Measurements from ENCODE around the gene EPS15. TPM values are rescaled to one million over a fixed set of nuclear protein-coding genes. Genes with fewer than 3 reads are reported as not detected.

EPS15 gene
- total RNA-seq, 5 donors from 2014 or later (not counting 1 experiment from before 2014, with no cell fraction given): 61.0 to 76.1 (median 75.2) TPM

DNA sequence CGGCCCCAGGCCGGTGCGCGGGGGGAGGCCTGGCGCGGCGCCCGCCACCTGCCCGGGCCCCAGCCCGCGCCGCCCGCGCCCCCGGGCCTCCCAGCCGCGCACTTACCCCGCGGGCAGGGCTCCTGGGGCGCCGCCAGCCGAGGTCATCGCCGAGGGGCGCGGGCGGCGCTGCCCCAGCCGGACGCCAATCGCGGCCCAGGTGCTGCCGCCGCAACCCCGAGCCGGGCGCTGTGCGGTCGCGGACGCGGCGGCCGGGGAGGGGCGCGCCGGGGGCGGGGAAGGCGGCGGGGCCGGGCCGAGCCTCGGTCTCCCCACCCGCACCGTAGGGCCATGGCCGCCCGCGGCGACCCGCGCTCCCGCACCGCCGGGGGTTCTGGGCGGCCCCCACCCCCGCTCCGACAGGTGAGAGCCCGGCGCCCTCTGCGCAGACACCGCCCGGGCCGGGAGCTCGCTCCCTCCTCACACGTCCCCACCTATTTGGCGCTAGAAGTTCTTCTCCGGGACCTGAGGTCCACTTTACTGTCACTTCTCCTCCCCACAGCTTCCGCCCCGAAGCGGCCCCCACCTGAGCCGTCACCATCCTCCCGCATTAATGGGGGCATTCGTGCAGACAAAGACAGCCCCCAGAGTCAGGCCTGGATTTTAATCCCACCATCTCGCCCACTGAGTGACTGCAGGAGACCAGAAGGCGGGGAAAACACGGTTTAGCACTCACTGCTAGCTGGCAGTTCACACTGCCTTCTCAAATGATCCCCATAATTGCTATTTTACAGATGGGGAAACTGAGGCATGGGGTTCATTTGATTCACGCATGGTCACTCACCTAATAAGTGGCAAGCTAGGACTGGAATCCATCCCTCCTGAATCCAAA lies 188.5 kb downstream of the EPS15 start, which contains the start of gene TTC39A:
Gene TTC39A (minus strand): TSS at position 232 of the 871 bp plus-strand sequence. CDS start 85 bp downstream, at position 147.
- no peaks in the 10 kb centered on the region for H3K9me3 Mint-ChIP-seq
- Histone ChIP-seq H3K36me3 (ENCODE audit: control insufficient read depth in 2 of 2, extremely low read depth in 1 of 2, insufficient read depth in 1 of 2, low read length in 1 of 2) (no peaks in the 10 kb centered on the region), H3K27me3 (replicated peaks in 1 of 2; ENCODE audit: control insufficient read depth in 2 of 2, extremely low read depth in 1 of 2, insufficient read depth in 2 of 2, low read length in 1 of 2) (peaks cover 3 to 51% of the 10 kb centered on the region in 2 experiments), H3K9me3 (no peaks in the 10 kb centered on the region), H3K4me3 (ENCODE audit: control insufficient read depth in 1 of 2, extremely low read depth in 1 of 2, low read length in 1 of 2) (peak within 1 kb of the TSS in 1 of 2 donors; percentile 29), H3K27ac (ENCODE audit: low read length) (no peak within 1 kb of the TSS), H3K4me1 (ENCODE audit: control insufficient read depth in 1 of 2, extremely low read depth in 1 of 2, insufficient read depth in 2 of 2, low read length in 2 of 2) (peaks cover 0 to 10% of the 10 kb centered on the region in 2 experiments)
- CTCF ChIA-PET: no interaction called here
- POLR2A ChIA-PET: no interaction called here
- peak; percentile 18 to 44 (median 29) for ATAC-seq (replicated peaks in 1 of 4)
- WGBS (ENCODE audit: insufficient coverage): 4% methylated on average over 86 of the region's 87 CpGs
- H3K36me3 Mint-ChIP-seq: no peaks in the 10 kb centered on the region
- DNase-seq: no peak
- peaks cover 8 to 9% (median 8%) of the 10 kb centered on the region in 3 donors for H3K4me1 Mint-ChIP-seq
- H3K4me3 Mint-ChIP-seq: peak within 1 kb of the TSS; percentile 72 to 76 (median 75)
- H3K27me3 Mint-ChIP-seq: peaks cover 31 to 45% of the 10 kb centered on the region in 2 donors
- H3K27ac Mint-ChIP-seq: peak within 1 kb of the TSS in 1 of 2 donors; percentile 25

- Histone ChIP-seq H3K36me3 (ENCODE audit: control insufficient read depth in 2 of 2, extremely low read depth in 1 of 2, insufficient read depth in 1 of 2, low read length in 1 of 2) (no peaks in the 10 kb centered on the region), H3K4me1 (ENCODE audit: control insufficient read depth in 1 of 2, extremely low read depth in 1 of 2, insufficient read depth in 2 of 2, low read length in 2 of 2) (peaks cover 0 to 10% of the 10 kb centered on the region in 2 experiments), H3K4me3 (ENCODE audit: control insufficient read depth in 1 of 2, extremely low read depth in 1 of 2, low read length in 1 of 2) (no peak overlapping the region), H3K9me3 (no peaks in the 10 kb centered on the region), H3K27me3 (replicated peaks in 1 of 2; ENCODE audit: control insufficient read depth in 2 of 2, extremely low read depth in 1 of 2, insufficient read depth in 2 of 2, low read length in 1 of 2) (peaks cover 3 to 53% of the 10 kb centered on the region in 2 experiments), H3K27ac (ENCODE audit: low read length) (no peak overlapping the region)
- Mint-ChIP-seq H3K4me1 (peaks cover 8 to 9% (median 8%) of the 10 kb centered on the region in 3 donors), H3K4me3 (peak overlapping the region; percentile 41 to 63 (median 53)), H3K36me3 (no peaks in the 10 kb centered on the region), H3K9me3 (no peaks in the 10 kb centered on the region), H3K27me3 (peaks cover 31 to 45% of the 10 kb centered on the region in 2 donors), H3K27ac (no peak overlapping the region)
- ATAC-seq (replicated peaks in 1 of 4) (peak in 2 of 4 experiments; percentile 11 to 15), DNase-seq (no peak)
- POLR2A ChIA-PET: no interaction called here
- CTCF ChIA-PET: no interaction called here
- 36% methylated on average over 14 of the region's 26 CpGs for WGBS (ENCODE audit: insufficient coverage)
These were observed 189.4 kb downstream of the EPS15 start for GRCh38 chr1:51329443-51330325.

DNA sequence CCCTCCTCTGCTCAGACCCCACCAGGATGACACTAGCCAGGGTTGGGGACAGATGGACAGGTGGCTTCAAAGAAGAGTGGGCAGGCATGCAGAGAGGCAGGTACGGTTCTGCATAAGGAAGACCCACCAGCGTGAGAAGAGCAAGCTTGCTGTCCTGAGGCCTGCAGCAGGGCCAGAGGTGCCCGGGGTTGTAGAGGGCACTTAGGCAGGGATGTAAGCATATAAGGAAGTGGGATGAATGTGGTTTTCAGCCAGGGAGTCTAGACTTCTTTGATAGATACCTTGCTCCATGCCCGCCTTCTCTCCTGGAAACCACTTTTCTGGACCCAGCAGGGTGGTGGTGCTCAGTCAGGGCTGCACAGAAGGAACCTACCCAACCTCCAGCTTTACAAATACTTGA lies 190.1 kb downstream of the EPS15 start:
- Mint-ChIP-seq H3K27ac (no peak overlapping the region), H3K9me3 (no peaks in the 10 kb centered on the region), H3K4me1 (peaks cover 8 to 9% (median 8%) of the 10 kb centered on the region in 3 donors), H3K36me3 (no peaks in the 10 kb centered on the region), H3K27me3 (peaks cover 31 to 45% of the 10 kb centered on the region in 2 donors), H3K4me3 (peak overlapping the region in 2 of 3 donors; percentile 41 to 53)
- no peak for ATAC-seq (replicated peaks in 1 of 4)
- no peak overlapping the region for H3K4me3 ChIP-seq (ENCODE audit: control insufficient read depth in 1 of 2, extremely low read depth in 1 of 2, low read length in 1 of 2)
- H3K27me3 ChIP-seq (replicated peaks in 1 of 2; ENCODE audit: control insufficient read depth in 2 of 2, extremely low read depth in 1 of 2, insufficient read depth in 2 of 2, low read length in 1 of 2): peaks cover 3 to 52% of the 10 kb centered on the region in 2 experiments
- ChIA-PET CTCF (no interaction called here), POLR2A (no interaction called here)
- no peaks in the 10 kb centered on the region for H3K9me3 ChIP-seq
- peaks cover 0 to 10% of the 10 kb centered on the region in 2 experiments for H3K4me1 ChIP-seq (ENCODE audit: control insufficient read depth in 1 of 2, extremely low read depth in 1 of 2, insufficient read depth in 2 of 2, low read length in 2 of 2)
- 100% methylated on average over 2 of the region's 4 CpGs for WGBS (ENCODE audit: insufficient coverage)
- H3K27ac ChIP-seq (ENCODE audit: low read length): no peak overlapping the region
- H3K36me3 ChIP-seq (ENCODE audit: control insufficient read depth in 2 of 2, extremely low read depth in 1 of 2, insufficient read depth in 1 of 2, low read length in 1 of 2): no peaks in the 10 kb centered on the region
- no peak for DNase-seq

DNA sequence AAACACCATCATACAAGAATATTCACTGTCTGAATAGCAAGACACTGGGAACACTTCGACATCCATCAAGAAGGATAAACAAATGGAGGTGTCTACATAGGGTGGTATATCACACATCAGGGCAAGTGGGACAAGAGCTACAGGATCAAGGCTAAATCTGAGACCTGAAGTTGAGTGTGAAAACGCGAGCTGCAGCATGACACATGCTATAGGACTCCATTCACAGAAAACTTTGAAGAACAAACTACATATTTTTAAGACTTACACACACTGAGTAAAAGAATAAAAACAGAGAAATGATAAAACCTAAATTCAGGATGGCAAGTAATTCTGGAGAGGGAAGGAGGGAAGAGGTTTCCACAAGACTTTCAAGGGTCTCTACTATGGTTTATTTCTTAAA lies 190.8 kb downstream of the EPS15 start:
- Histone ChIP-seq H3K9me3 (no peaks in the 10 kb centered on the region), H3K27ac (ENCODE audit: low read length) (no peak overlapping the region), H3K36me3 (ENCODE audit: control insufficient read depth in 2 of 2, extremely low read depth in 1 of 2, insufficient read depth in 1 of 2, low read length in 1 of 2) (no peaks in the 10 kb centered on the region), H3K27me3 (replicated peaks in 1 of 2; ENCODE audit: control insufficient read depth in 2 of 2, extremely low read depth in 1 of 2, insufficient read depth in 2 of 2, low read length in 1 of 2) (peaks cover 3 to 52% of the 10 kb centered on the region in 2 experiments), H3K4me3 (ENCODE audit: control insufficient read depth in 1 of 2, extremely low read depth in 1 of 2, low read length in 1 of 2) (no peak overlapping the region), H3K4me1 (ENCODE audit: control insufficient read depth in 1 of 2, extremely low read depth in 1 of 2, insufficient read depth in 2 of 2, low read length in 2 of 2) (peaks cover 0 to 10% of the 10 kb centered on the region in 2 experiments)
- POLR2A ChIA-PET: no interaction called here
- H3K9me3 Mint-ChIP-seq: no peaks in the 10 kb centered on the region
- CTCF ChIA-PET: no interaction called here
- ATAC-seq (replicated peaks in 1 of 4) (no peak), DNase-seq (no peak)
- H3K27me3 Mint-ChIP-seq: peaks cover 31 to 45% of the 10 kb centered on the region in 2 donors
- H3K4me3 Mint-ChIP-seq: peak overlapping the region in 1 of 3 donors; percentile 53
- no peak overlapping the region for H3K27ac Mint-ChIP-seq
- peaks cover 8 to 9% (median 8%) of the 10 kb centered on the region in 3 donors for H3K4me1 Mint-ChIP-seq
- no CpG with 5 or more reads among the region's 3 CpGs for WGBS (ENCODE audit: insufficient coverage)
- H3K36me3 Mint-ChIP-seq: no peaks in the 10 kb centered on the region

- DNase-seq (no peak), ATAC-seq (replicated peaks in 1 of 4) (no peak)
- CTCF ChIA-PET: no interaction called here
- no peaks in the 10 kb centered on the region for H3K36me3 Mint-ChIP-seq
- POLR2A ChIA-PET: no interaction called here
- no peaks in the 10 kb centered on the region for H3K36me3 ChIP-seq (ENCODE audit: control insufficient read depth in 2 of 2, extremely low read depth in 1 of 2, insufficient read depth in 1 of 2, low read length in 1 of 2)
- 100% methylated on average over 1 of the region's 5 CpGs for WGBS (ENCODE audit: insufficient coverage)
- H3K9me3 Mint-ChIP-seq: no peaks in the 10 kb centered on the region
- peaks cover 3 to 51% of the 10 kb centered on the region in 2 experiments for H3K27me3 ChIP-seq (replicated peaks in 1 of 2; ENCODE audit: control insufficient read depth in 2 of 2, extremely low read depth in 1 of 2, insufficient read depth in 2 of 2, low read length in 1 of 2)
- no peaks in the 10 kb centered on the region for H3K9me3 ChIP-seq
- no peak overlapping the region for H3K27ac ChIP-seq (ENCODE audit: low read length)
- H3K4me1 ChIP-seq (ENCODE audit: control insufficient read depth in 1 of 2, extremely low read depth in 1 of 2, insufficient read depth in 2 of 2, low read length in 2 of 2): peaks cover 0 to 10% of the 10 kb centered on the region in 2 experiments
- no peak overlapping the region for H3K27ac Mint-ChIP-seq
- no peak overlapping the region for H3K4me3 ChIP-seq (ENCODE audit: control insufficient read depth in 1 of 2, extremely low read depth in 1 of 2, low read length in 1 of 2)
- H3K27me3 Mint-ChIP-seq: peaks cover 31 to 45% of the 10 kb centered on the region in 2 donors
- no peak overlapping the region for H3K4me3 Mint-ChIP-seq
- peaks cover 8 to 9% (median 8%) of the 10 kb centered on the region in 3 donors for H3K4me1 Mint-ChIP-seq
These were observed 191.7 kb downstream of the EPS15 start for GRCh38 chr1:51327386-51327785.

DNA sequence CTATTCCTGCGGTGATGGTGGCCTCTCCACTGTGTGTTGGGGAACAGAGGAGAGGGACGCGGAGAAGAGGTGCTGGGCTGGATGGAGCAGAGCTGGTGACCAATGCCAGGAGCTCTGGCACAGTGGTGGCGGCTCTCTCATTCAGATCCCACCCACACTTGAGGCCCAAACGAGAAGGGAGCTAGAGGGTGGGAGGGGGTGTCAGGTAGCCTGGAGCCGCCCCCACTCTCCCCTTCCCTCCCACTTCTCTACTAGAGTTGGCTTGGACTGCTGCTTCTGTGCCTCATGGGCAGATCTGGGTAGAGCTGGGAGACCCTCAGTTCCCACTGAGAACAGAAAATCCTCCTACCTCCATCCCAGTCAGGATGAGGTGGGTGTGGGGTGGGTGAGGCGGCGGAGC lies 192.2 kb downstream of the EPS15 start:
- WGBS (ENCODE audit: insufficient coverage): no CpG with 5 or more reads among the region's 8 CpGs
- H3K4me3 Mint-ChIP-seq: no peak overlapping the region

More for the DNA sequence above, 192.2 kb downstream of the EPS15 start:
- DNase-seq (no peak), ATAC-seq (replicated peaks in 1 of 4) (no peak)
- Histone ChIP-seq H3K27me3 (replicated peaks in 1 of 2; ENCODE audit: control insufficient read depth in 2 of 2, extremely low read depth in 1 of 2, insufficient read depth in 2 of 2, low read length in 1 of 2) (peaks cover 3 to 48% of the 10 kb centered on the region in 2 experiments), H3K36me3 (ENCODE audit: control insufficient read depth in 2 of 2, extremely low read depth in 1 of 2, insufficient read depth in 1 of 2, low read length in 1 of 2) (no peaks in the 10 kb centered on the region), H3K27ac (ENCODE audit: low read length) (no peak overlapping the region), H3K4me1 (ENCODE audit: control insufficient read depth in 1 of 2, extremely low read depth in 1 of 2, insufficient read depth in 2 of 2, low read length in 2 of 2) (peaks cover 0 to 10% of the 10 kb centered on the region in 2 experiments), H3K9me3 (no peaks in the 10 kb centered on the region), H3K4me3 (ENCODE audit: control insufficient read depth in 1 of 2, extremely low read depth in 1 of 2, low read length in 1 of 2) (no peak overlapping the region)
- Mint-ChIP-seq H3K36me3 (no peaks in the 10 kb centered on the region), H3K9me3 (no peaks in the 10 kb centered on the region), H3K4me1 (peaks cover 8 to 9% (median 8%) of the 10 kb centered on the region in 3 donors), H3K27ac (no peak overlapping the region), H3K27me3 (peaks cover 30 to 44% of the 10 kb centered on the region in 2 donors)
- CTCF ChIA-PET: no interaction called here
- POLR2A ChIA-PET: no interaction called here

Data from T-cell (primary cell).